GM12873 (cell line): ENCODE results near the gene SNED1.

Experiments
- CTCF ChIP-seq: IDR thresholded peaks from 2 replicates; pipeline ENCODE4 v1.5.1; 2012; ENCODE audit warnings: low read depth, mild to moderate bottlenecking, moderate library complexity, low read length, control low read depth; ENCODE audit not compliant: insufficient read depth; ENCODE audit errors: missing control alignments

The SNED1 gene

GRCh38 chr2:241030333-241030680 is 31.9 kb downstream of the SNED1 start:
- TF ChIP-seq CTCF: no peak

GRCh38 chr2:241030883-241031282 is 32.5 kb downstream of the SNED1 start:
- no peak for TF ChIP-seq CTCF

GRCh38 chr2:241031436-241032165 is 33.2 kb downstream of the SNED1 start:
- TF ChIP-seq CTCF: no peak

- no peak for TF ChIP-seq CTCF
Measured at GRCh38 chr2:241033336-241033987, 35.0 kb downstream of the SNED1 start.

GRCh38 chr2:241033994-241034393 is 35.6 kb downstream of the SNED1 start:
- TF ChIP-seq CTCF: no peak

GRCh38 chr2:241034490-241035141 is 36.2 kb downstream of the SNED1 start:
- no peak for TF ChIP-seq CTCF

GRCh38 chr2:241035142-241035817 is 36.9 kb downstream of the SNED1 start:
- TF ChIP-seq CTCF: no peak
